GM23338 (cell line): ENCODE results near the gene NR1D1. TPM values are rescaled to one million over a fixed set of nuclear protein-coding genes. Genes with fewer than 3 reads are reported as not detected.

Source experiments
- ATAC-seq: fragments of 200-7000 bp; cut with Tn5 transposase; 3 replicates; pipeline ENCODE4 v1.9.1; 2020
- DNase-seq: peaks from one replicate; pipeline ENCODE4 v3.0.0-alpha.2; 2015; ENCODE audit warnings: low spot score
- H2AFZ ChIP-seq: fragments of 200-600 bp; sonication (generic); 2 replicates; pipeline ENCODE4 v1.8.0; 2016; ENCODE audit warnings: antibody characterized with exemption, mild to moderate bottlenecking, moderate library complexity
- H3F3A ChIP-seq: fragments of 200-600 bp; sonication (generic); replicated peaks from 2 replicates; pipeline ENCODE4 v1.8.0; 2017; ENCODE audit warnings: antibody characterized with exemption, mixed run types, low read depth
- H3K27ac ChIP-seq: fragments of 200-600 bp; sonication (generic); 2 replicates; pipeline ENCODE4 v1.6.1; 2016; ENCODE audit warnings: low read depth
- H3K27me3 ChIP-seq: fragments of 200-600 bp; sonication (generic); 2 replicates; pipeline ENCODE4 v1.8.0; 2016; ENCODE audit warnings: mild to moderate bottlenecking, mixed run types, moderate library complexity; ENCODE audit not compliant: insufficient read depth
- H3K36me3 ChIP-seq: fragments of 200-600 bp; sonication (generic); 2 replicates; pipeline ENCODE4 v1.8.0; 2016; ENCODE audit warnings: mild to moderate bottlenecking; ENCODE audit not compliant: insufficient read depth
- H3K4me1 ChIP-seq: fragments of 200-600 bp; sonication (generic); 2 replicates; pipeline ENCODE4 v1.8.0; 2016; ENCODE audit warnings: mild to moderate bottlenecking, moderate library complexity; ENCODE audit not compliant: insufficient read depth
- H3K4me2 ChIP-seq: fragments of 200-600 bp; sonication (generic); 2 replicates; pipeline ENCODE4 v1.7.1; 2017; ENCODE audit warnings: mixed run types
- H3K4me3 ChIP-seq: fragments of 200-600 bp; sonication (generic); 2 replicates; pipeline ENCODE4 v1.6.1; 2016; ENCODE audit warnings: mixed run types
- H3K79me2 ChIP-seq: fragments of 200-600 bp; sonication (generic); replicated peaks from 2 replicates; pipeline ENCODE4 v1.8.0; 2017; ENCODE audit warnings: mild to moderate bottlenecking; ENCODE audit not compliant: insufficient read depth
- H3K9me2 ChIP-seq: fragments of 200-600 bp; sonication (generic); 2 replicates; pipeline ENCODE4 v1.8.0; 2017; ENCODE audit not compliant: insufficient read depth
- H4K20me1 ChIP-seq: fragments of 200-600 bp; sonication (generic); replicated peaks from 2 replicates; pipeline ENCODE4 v1.8.0; 2017; ENCODE audit warnings: mild to moderate bottlenecking; ENCODE audit not compliant: insufficient read depth
- H3K27ac Mint-ChIP-seq: 2 replicates; pipeline ENCODE4 v1.8.0; 2020; ENCODE audit warnings: inconsistent platforms, mild to moderate bottlenecking, moderate library complexity, mixed read lengths
- H3K27me3 Mint-ChIP-seq: 3 replicates; pipeline ENCODE4 v1.8.0; 2022; ENCODE audit warnings: low read depth, mild to moderate bottlenecking, moderate library complexity, mixed read lengths, inconsistent platforms; ENCODE audit not compliant: insufficient read depth, poor library complexity
- H3K36me3 Mint-ChIP-seq: 3 replicates; pipeline ENCODE4 v1.8.0; 2021; ENCODE audit warnings: low read depth, mild to moderate bottlenecking, inconsistent platforms, moderate library complexity, mixed read lengths
- H3K4me1 Mint-ChIP-seq: 3 replicates; pipeline ENCODE4 v1.8.0; 2020; ENCODE audit warnings: mild to moderate bottlenecking, inconsistent platforms, mixed read lengths
- H3K4me3 Mint-ChIP-seq: 3 replicates; pipeline ENCODE4 v1.8.0; 2021; ENCODE audit warnings: moderate library complexity, mild to moderate bottlenecking, inconsistent platforms, mixed read lengths
- H3K9me3 Mint-ChIP-seq: 3 replicates; pipeline ENCODE4 v1.8.0; 2020; ENCODE audit warnings: moderate library complexity, mild to moderate bottlenecking, inconsistent platforms, mixed read lengths
- CREB1 ChIP-seq: fragments of 250-450 bp; sonication (Bioruptor Pico); IDR thresholded peaks from 2 replicates; pipeline ENCODE4 v1.5.0; 2020; ENCODE audit warnings: low read depth, mild to moderate bottlenecking, moderate library complexity
- CTCF ChIP-seq, 2 experiments: fragments of 200-600 bp in 1 of 2; sonication (generic) in 1 of 2; conservative IDR thresholded peaks; 2 replicates each; pipeline versions ENCODE4 v1.5.1 to v1.6.1; 2016 to 2017; ENCODE audit warnings: antibody characterized with exemption in 2 of 2, low read depth in 2 of 2, mild to moderate bottlenecking in 2 of 2, moderate library complexity in 1 of 2
- EZH2 ChIP-seq: fragments of 200-600 bp; sonication (generic); IDR thresholded peaks from one replicate; pipeline ENCODE4 v1.8.0; 2017; ENCODE audit warnings: antibody characterized with exemption, mild to moderate bottlenecking, low read depth; ENCODE audit not compliant: unreplicated experiment
- EZH2phosphoT487 ChIP-seq: fragments of 200-600 bp; sonication (generic); IDR thresholded peaks from one replicate; pipeline ENCODE4 v1.8.1; 2018; ENCODE audit warnings: antibody characterized with exemption; ENCODE audit not compliant: unreplicated experiment
- JUNB ChIP-seq: IDR thresholded peaks from one replicate; pipeline ENCODE4 v1.6.1; 2016; ENCODE audit warnings: antibody characterized with exemption; ENCODE audit not compliant: unreplicated experiment
- NANOG ChIP-seq: IDR thresholded peaks from 2 replicates; pipeline ENCODE4 v1.6.1; 2016; ENCODE audit warnings: antibody characterized with exemption, borderline replicate concordance
- POLR2AphosphoS5 ChIP-seq: IDR thresholded peaks from 2 replicates; pipeline ENCODE4 v1.6.1; 2016; ENCODE audit warnings: antibody characterized with exemption, low read depth
- STAT1 ChIP-seq: IDR thresholded peaks from one replicate; pipeline ENCODE4 v1.6.1; 2016; ENCODE audit warnings: antibody characterized with exemption; ENCODE audit not compliant: unreplicated experiment
- ZNF114 ChIP-seq: fragments of 250-450 bp; sonication (Bioruptor Pico); IDR thresholded peaks from 2 replicates; pipeline ENCODE4 v1.5.0; 2020; ENCODE audit warnings: mild to moderate bottlenecking, moderate library complexity
- ZNF331 ChIP-seq: fragments of 250-450 bp; sonication (Bioruptor Pico); IDR thresholded peaks from 2 replicates; pipeline ENCODE4 v1.5.0; 2020; ENCODE audit warnings: low read depth, mild to moderate bottlenecking, moderate library complexity
- polyA plus RNA-seq: library from polyadenylated mRNA; unstranded; fragments of >200 nt; fragmentation: Nextera tagmentation; extraction: Ambion mirVana; gene quantifications from 2 replicates; pipeline ENCODE4 v1.2.1, GENCODE V29; 2016
- total RNA-seq: library from RNA; depleted of rRNA; stranded (reverse); fragments of >200 nt; shearing (Covaris generic); gene quantifications from 2 replicates; pipeline ENCODE4 v1.2.3, GENCODE V29; 2014
- TF ChIP-seq, protein P1 (sequence below): fragments of 250-450 bp; sonication (Bioruptor Pico); IDR thresholded peaks from 2 replicates; pipeline ENCODE4 v1.5.0; 2020; ENCODE audit warnings: mild to moderate bottlenecking, moderate library complexity
- TF ChIP-seq, protein P2 (sequence below): IDR thresholded peaks from 2 replicates; pipeline ENCODE4 v1.6.1; 2016; ENCODE audit warnings: antibody characterized with exemption
- TF ChIP-seq, protein P3 (sequence below): IDR thresholded peaks from one replicate; pipeline ENCODE4 v1.6.1; 2018; ENCODE audit warnings: antibody characterized with exemption; ENCODE audit not compliant: unreplicated experiment

The NR1D1 gene
- total and polyA plus RNA-seq, 2 experiments from 2014 or later, result 3.3 to 4.2 TPM

DNA sequence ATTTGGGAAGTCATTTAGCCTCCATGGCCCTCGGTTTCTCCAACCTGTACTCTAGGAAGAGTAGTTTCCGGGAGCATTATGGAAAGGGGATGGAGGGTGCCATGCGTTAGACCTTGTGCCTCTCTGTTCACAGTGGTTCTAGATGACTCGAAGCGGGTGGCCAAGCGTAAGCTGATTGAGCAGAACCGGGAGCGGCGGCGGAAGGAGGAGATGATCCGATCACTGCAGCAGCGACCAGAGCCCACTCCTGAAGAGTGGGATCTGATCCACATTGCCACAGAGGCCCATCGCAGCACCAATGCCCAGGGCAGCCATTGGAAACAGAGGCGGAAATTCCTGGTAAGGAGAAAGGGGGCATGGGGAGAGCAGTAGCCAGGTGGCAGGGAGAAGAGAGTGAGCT lies 15.9 kb downstream of the NR1D1 start:
- no peaks in the 10 kb centered on the region for H3K79me2 ChIP-seq
- H3K4me3 Mint-ChIP-seq, result no peak overlapping the region
- H4K20me1 ChIP-seq, result no peaks in the 10 kb centered on the region
- no peak overlapping the region for H2AFZ ChIP-seq
- no peak overlapping the region for H3K4me3 ChIP-seq
- no peak overlapping the region for H3K27ac Mint-ChIP-seq
- no peaks in the 10 kb centered on the region for H3K9me2 ChIP-seq
- peaks cover 18% of the 10 kb centered on the region for H3K36me3 Mint-ChIP-seq
- H3K27me3 Mint-ChIP-seq, result peaks cover 14% of the 10 kb centered on the region
- TF ChIP-seq POLR2AphosphoS5, result no peak
- TF ChIP-seq, protein P1, sequence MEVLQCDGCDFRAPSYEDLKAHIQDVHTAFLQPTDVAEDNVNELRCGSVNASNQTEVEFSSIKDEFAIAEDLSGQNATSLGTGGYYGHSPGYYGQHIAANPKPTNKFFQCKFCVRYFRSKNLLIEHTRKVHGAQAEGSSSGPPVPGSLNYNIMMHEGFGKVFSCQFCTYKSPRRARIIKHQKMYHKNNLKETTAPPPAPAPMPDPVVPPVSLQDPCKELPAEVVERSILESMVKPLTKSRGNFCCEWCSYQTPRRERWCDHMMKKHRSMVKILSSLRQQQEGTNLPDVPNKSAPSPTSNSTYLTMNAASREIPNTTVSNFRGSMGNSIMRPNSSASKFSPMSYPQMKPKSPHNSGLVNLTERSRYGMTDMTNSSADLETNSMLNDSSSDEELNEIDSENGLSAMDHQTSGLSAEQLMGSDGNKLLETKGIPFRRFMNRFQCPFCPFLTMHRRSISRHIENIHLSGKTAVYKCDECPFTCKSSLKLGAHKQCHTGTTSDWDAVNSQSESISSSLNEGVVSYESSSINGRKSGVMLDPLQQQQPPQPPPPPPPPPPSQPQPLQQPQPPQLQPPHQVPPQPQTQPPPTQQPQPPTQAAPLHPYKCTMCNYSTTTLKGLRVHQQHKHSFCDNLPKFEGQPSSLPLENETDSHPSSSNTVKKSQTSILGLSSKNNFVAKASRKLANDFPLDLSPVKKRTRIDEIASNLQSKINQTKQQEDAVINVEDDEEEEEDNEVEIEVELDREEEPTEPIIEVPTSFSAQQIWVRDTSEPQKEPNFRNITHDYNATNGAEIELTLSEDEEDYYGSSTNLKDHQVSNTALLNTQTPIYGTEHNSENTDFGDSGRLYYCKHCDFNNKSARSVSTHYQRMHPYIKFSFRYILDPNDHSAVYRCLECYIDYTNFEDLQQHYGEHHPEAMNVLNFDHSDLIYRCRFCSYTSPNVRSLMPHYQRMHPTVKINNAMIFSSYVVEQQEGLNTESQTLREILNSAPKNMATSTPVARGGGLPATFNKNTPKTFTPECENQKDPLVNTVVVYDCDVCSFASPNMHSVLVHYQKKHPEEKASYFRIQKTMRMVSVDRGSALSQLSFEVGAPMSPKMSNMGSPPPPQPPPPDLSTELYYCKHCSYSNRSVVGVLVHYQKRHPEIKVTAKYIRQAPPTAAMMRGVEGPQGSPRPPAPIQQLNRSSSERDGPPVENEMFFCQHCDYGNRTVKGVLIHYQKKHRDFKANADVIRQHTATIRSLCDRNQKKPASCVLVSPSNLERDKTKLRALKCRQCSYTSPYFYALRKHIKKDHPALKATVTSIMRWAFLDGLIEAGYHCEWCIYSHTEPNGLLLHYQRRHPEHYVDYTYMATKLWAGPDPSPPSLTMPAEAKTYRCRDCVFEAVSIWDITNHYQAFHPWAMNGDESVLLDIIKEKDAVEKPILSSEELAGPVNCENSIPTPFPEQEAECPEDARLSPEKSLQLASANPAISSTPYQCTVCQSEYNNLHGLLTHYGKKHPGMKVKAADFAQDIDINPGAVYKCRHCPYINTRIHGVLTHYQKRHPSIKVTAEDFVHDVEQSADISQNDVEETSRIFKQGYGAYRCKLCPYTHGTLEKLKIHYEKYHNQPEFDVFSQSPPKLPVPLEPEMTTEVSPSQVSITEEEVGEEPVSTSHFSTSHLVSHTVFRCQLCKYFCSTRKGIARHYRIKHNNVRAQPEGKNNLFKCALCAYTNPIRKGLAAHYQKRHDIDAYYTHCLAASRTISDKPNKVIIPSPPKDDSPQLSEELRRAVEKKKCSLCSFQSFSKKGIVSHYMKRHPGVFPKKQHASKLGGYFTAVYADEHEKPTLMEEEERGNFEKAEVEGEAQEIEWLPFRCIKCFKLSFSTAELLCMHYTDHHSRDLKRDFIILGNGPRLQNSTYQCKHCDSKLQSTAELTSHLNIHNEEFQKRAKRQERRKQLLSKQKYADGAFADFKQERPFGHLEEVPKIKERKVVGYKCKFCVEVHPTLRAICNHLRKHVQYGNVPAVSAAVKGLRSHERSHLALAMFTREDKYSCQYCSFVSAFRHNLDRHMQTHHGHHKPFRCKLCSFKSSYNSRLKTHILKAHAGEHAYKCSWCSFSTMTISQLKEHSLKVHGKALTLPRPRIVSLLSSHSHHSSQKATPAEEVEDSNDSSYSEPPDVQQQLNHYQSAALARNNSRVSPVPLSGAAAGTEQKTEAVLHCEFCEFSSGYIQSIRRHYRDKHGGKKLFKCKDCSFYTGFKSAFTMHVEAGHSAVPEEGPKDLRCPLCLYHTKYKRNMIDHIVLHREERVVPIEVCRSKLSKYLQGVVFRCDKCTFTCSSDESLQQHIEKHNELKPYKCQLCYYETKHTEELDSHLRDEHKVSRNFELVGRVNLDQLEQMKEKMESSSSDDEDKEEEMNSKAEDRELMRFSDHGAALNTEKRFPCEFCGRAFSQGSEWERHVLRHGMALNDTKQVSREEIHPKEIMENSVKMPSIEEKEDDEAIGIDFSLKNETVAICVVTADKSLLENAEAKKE, result no peak
- no peak for TF ChIP-seq ZNF331 (CRISPR knock-in tag)
- no peak for TF ChIP-seq EZH2phosphoT487
- TF ChIP-seq JUNB, result no peak
- no peak for TF ChIP-seq NANOG
- TF ChIP-seq STAT1, result no peak
- no peak for TF ChIP-seq CREB1 (CRISPR knock-in tag)
- TF ChIP-seq, protein P2, sequence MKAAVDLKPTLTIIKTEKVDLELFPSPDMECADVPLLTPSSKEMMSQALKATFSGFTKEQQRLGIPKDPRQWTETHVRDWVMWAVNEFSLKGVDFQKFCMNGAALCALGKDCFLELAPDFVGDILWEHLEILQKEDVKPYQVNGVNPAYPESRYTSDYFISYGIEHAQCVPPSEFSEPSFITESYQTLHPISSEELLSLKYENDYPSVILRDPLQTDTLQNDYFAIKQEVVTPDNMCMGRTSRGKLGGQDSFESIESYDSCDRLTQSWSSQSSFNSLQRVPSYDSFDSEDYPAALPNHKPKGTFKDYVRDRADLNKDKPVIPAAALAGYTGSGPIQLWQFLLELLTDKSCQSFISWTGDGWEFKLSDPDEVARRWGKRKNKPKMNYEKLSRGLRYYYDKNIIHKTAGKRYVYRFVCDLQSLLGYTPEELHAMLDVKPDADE, result no peak
- TF ChIP-seq ZNF114 (CRISPR knock-in tag), result no peak
- TF ChIP-seq EZH2, result no peak
- TF ChIP-seq, protein P3, sequence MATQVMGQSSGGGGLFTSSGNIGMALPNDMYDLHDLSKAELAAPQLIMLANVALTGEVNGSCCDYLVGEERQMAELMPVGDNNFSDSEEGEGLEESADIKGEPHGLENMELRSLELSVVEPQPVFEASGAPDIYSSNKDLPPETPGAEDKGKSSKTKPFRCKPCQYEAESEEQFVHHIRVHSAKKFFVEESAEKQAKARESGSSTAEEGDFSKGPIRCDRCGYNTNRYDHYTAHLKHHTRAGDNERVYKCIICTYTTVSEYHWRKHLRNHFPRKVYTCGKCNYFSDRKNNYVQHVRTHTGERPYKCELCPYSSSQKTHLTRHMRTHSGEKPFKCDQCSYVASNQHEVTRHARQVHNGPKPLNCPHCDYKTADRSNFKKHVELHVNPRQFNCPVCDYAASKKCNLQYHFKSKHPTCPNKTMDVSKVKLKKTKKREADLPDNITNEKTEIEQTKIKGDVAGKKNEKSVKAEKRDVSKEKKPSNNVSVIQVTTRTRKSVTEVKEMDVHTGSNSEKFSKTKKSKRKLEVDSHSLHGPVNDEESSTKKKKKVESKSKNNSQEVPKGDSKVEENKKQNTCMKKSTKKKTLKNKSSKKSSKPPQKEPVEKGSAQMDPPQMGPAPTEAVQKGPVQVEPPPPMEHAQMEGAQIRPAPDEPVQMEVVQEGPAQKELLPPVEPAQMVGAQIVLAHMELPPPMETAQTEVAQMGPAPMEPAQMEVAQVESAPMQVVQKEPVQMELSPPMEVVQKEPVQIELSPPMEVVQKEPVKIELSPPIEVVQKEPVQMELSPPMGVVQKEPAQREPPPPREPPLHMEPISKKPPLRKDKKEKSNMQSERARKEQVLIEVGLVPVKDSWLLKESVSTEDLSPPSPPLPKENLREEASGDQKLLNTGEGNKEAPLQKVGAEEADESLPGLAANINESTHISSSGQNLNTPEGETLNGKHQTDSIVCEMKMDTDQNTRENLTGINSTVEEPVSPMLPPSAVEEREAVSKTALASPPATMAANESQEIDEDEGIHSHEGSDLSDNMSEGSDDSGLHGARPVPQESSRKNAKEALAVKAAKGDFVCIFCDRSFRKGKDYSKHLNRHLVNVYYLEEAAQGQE, result no peak
- no peak for TF ChIP-seq CTCF (conservative IDR thresholded peaks at IDR 0.05; ENCODE audit: low read depth in 2 of 2)
- H3K4me1 ChIP-seq, result no peaks in the 10 kb centered on the region
- H3K9me3 Mint-ChIP-seq, result no peaks in the 10 kb centered on the region
- H3K4me1 Mint-ChIP-seq, result peaks cover 9% of the 10 kb centered on the region
- peaks cover 5% of the 10 kb centered on the region; the same call in 1 of the 2 replicates for H3F3A ChIP-seq
- no peak overlapping the region for H3K4me2 ChIP-seq
- H3K36me3 ChIP-seq, result no peaks in the 10 kb centered on the region
- DNase-seq (no peak), ATAC-seq (no peak)
- H3K27ac ChIP-seq, result no peak overlapping the region
- H3K27me3 ChIP-seq, result no peaks in the 10 kb centered on the region
